RWPE2 (cell line): ENCODE measurements around the gene ZNF576.
"Not testable (repeated sequence)": the region's sequence is repeated elsewhere in the genome, so short reads cannot be mapped to it uniquely, and the experiment has no call there.

Experiments used
- ATAC-seq: fragments of 200-7000 bp; cut with Tn5 transposase; 3 replicates; pipeline ENCODE4 v1.9.1; 2021; ENCODE audit warnings: low read depth
- DNase-seq: peaks from one replicate; pipeline ENCODE4 v3.0.0-alpha.2; 2020; ENCODE audit warnings: low spot score
- H3K27ac ChIP-seq: fragments of 450-650 bp; 2 replicates; pipeline ENCODE4 v1.5.1; 2017; ENCODE audit warnings: mild to moderate bottlenecking; ENCODE audit not compliant: poor library complexity, severe bottlenecking
- H3K27me3 ChIP-seq: fragments of 250-450 bp; sonication (Bioruptor Pico); 2 replicates; pipeline ENCODE4 v1.5.1; 2021; ENCODE audit warnings: mild to moderate bottlenecking, moderate library complexity; ENCODE audit not compliant: insufficient read depth, poor library complexity, severe bottlenecking
- H3K36me3 ChIP-seq: fragments of 250-450 bp; sonication (Bioruptor Pico); 2 replicates; pipeline ENCODE4 v1.5.1; 2020; ENCODE audit warnings: low read depth, mild to moderate bottlenecking, moderate library complexity
- H3K4me1 ChIP-seq: fragments of 250-450 bp; sonication (Bioruptor Pico); 2 replicates; pipeline ENCODE4 v1.5.1; 2021; ENCODE audit warnings: mild to moderate bottlenecking, moderate library complexity; ENCODE audit not compliant: insufficient read depth, poor library complexity, severe bottlenecking
- H3K4me3 ChIP-seq: fragments of 250-450 bp; sonication (Bioruptor Pico); 2 replicates; pipeline ENCODE4 v1.5.1; 2021; ENCODE audit warnings: mild to moderate bottlenecking, moderate library complexity; ENCODE audit not compliant: severe bottlenecking
- H3K9me3 ChIP-seq: fragments of 250-450 bp; sonication (Bioruptor Pico); 2 replicates; pipeline ENCODE4 v1.5.1; 2021; ENCODE audit warnings: mild to moderate bottlenecking, moderate library complexity; ENCODE audit not compliant: severe bottlenecking
- CTCF ChIP-seq: fragments of 450-650 bp; IDR thresholded peaks from one replicate; pipeline ENCODE4 v1.5.1; 2017; ENCODE audit warnings: mild to moderate bottlenecking, moderate library complexity; ENCODE audit not compliant: poor library complexity, severe bottlenecking

Gene ZNF576

DNA sequence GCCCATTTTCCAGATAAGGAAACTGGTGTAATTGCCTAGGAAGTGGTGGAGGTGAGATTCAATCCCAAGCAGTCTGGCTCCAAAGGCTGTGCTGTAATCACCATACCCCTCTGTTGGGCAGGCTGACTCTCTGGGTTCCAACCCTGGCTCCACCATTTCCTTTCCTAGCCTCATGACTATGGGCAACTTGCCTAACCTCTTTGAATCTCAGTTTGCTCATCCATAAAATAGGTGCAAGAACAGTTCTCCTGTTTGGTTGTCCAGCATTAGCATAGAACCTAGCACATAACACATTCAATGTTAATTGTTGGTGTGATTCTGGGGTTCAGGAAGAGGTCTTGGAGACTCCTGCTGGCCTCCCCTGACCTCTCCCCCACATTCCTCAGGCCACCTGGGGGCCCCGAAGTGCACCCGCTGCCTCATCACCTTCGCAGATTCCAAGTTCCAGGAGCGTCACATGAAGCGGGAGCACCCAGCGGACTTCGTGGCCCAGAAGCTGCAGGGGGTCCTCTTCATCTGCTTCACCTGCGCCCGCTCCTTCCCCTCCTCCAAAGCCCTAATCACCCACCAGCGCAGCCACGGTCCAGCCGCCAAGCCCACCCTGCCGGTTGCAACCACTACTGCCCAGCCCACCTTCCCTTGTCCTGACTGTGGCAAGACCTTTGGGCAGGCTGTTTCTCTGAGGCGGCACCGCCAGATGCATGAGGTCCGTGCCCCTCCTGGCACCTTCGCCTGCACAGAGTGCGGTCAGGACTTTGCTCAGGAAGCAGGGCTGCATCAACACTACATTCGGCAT is 2.2 kb downstream of the ZNF576 start:
- DNase-seq = no peak
- H3K27me3 ChIP-seq = no peaks in the 10 kb centered on the region
- H3K4me1 ChIP-seq = no peaks in the 10 kb centered on the region
- H3K36me3 ChIP-seq = peaks cover 11% of the 10 kb centered on the region
- no peak for TF ChIP-seq CTCF
- no peak overlapping the region for H3K4me3 ChIP-seq
- H3K27ac ChIP-seq = no peak overlapping the region
- ATAC-seq = no peak
- H3K9me3 ChIP-seq = no peaks in the 10 kb centered on the region

GRCh38 chr19:43599635-43600295 is 3.4 kb downstream of the ZNF576 start:
- peak; percentile 6 for TF ChIP-seq CTCF
- no peak for DNase-seq

GRCh38 chr19:43600326-43600725 is 3.9 kb downstream of the ZNF576 start:
- not testable (repeated sequence) for H3K27ac ChIP-seq, H3K27me3 ChIP-seq, H3K4me3 ChIP-seq, DNase-seq, ATAC-seq, H3K36me3 ChIP-seq, H3K4me1 ChIP-seq, H3K9me3 ChIP-seq

More at GRCh38 chr19:43599635-43600295, 3.4 kb downstream of the ZNF576 start:
- no peaks in the 10 kb centered on the region for H3K9me3 ChIP-seq
- ATAC-seq = no peak
- no peaks in the 10 kb centered on the region; the same call in 1 of the 2 replicates for H3K36me3 ChIP-seq
- no peak overlapping the region for H3K4me3 ChIP-seq
- no peak overlapping the region for H3K27ac ChIP-seq
- H3K4me1 ChIP-seq = no peaks in the 10 kb centered on the region
- H3K27me3 ChIP-seq = no peaks in the 10 kb centered on the region

DNA sequence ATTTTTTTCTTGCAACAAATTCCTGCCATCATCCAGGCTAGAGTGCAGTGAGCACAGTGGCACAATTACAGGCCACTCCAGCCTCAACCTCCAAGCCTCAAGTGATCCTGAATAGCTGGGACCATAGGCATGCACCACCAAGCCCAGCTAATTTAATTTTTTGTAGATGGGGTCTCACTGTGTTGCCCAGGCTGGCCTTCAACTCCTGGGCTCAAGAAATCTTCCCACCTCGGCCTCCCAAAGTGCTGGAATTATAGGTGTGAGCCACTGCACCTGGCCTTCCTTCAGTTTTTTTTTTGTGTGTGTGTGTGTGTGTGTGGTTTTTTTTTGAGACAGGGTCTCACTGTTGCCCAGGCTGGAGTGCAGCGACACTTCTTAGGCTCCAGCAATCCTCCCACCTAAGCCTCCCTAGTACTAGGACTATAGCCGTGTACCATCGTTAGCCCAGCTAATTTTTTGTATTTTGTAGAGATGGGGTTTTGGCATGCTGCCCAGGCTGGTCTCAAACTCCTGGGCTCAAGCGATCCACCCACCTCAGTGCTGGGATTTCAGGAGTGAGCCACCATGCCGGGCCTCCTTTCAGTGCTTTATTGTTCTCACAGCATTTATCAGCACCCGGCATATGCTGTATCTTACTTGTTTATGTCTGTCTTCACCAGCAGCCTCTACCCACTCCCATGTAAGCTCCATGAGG is 9.6 kb downstream of the ZNF576 start:
- no peak overlapping the region for H3K4me3 ChIP-seq
- ATAC-seq (no peak), DNase-seq (no peak)
- no peaks in the 10 kb centered on the region for H3K27me3 ChIP-seq
- peak overlapping the region; percentile 39 for H3K27ac ChIP-seq
- H3K9me3 ChIP-seq = no peaks in the 10 kb centered on the region
- peaks cover 9% of the 10 kb centered on the region for H3K4me1 ChIP-seq
- no peaks in the 10 kb centered on the region; the same call in 1 of the 2 replicates for H3K36me3 ChIP-seq
- TF ChIP-seq CTCF = no peak

- peak overlapping the region; percentile 39 for H3K27ac ChIP-seq
- DNase-seq (no peak), ATAC-seq (peak; percentile 76)
- TF ChIP-seq CTCF = no peak
- H3K4me3 ChIP-seq = no peak overlapping the region
- H3K27me3 ChIP-seq = no peaks in the 10 kb centered on the region
- H3K9me3 ChIP-seq = no peaks in the 10 kb centered on the region
- H3K36me3 ChIP-seq = no peaks in the 10 kb centered on the region; the same call in 1 of the 2 replicates
- peaks cover 9% of the 10 kb centered on the region for H3K4me1 ChIP-seq
These were observed 10.3 kb downstream of the ZNF576 start for GRCh38 chr19:43606569-43607229.
